GM18870 (cell line): ENCODE measurements around the gene C1orf87.

Experiments
- ATAC-seq: cut with Tn5 transposase; IDR thresholded peaks from one replicate; pipeline ENCODE4 v1.9.1; 2021; ENCODE audit warnings: moderate library complexity; ENCODE audit not compliant: unreplicated experiment

Gene C1orf87

GRCh38 chr1:59952065-59952464 is 121.5 kb downstream of the C1orf87 start:
- ATAC-seq = no peak

- no peak for ATAC-seq
These were observed 123.9 kb downstream of the C1orf87 start for GRCh38 chr1:59949648-59950047.

GRCh38 chr1:59948990-59949389 is 124.6 kb downstream of the C1orf87 start:
- no peak for ATAC-seq

- ATAC-seq = peak; percentile 94
These were observed 126.3 kb downstream of the C1orf87 start for GRCh38 chr1:59947047-59947938.

GRCh38 chr1:59945790-59946189 is 127.8 kb downstream of the C1orf87 start:
- ATAC-seq = no peak
